K562 (cell line): ENCODE data around the gene AICDA. TPM values are rescaled to one million over a fixed set of nuclear protein-coding genes. Genes with fewer than 3 reads are reported as not detected.

ENCODE experiments used
- ATAC-seq: fragments of 200-7000 bp; cut with Tn5 transposase; 3 replicates; pipeline ENCODE4 v1.9.1; 2020; ENCODE audit warnings: moderate library complexity
- BruUV-seq: library from RNA; stranded (reverse); fragments of 400-500 nt; replicated peaks from 2 replicates; lab custom pipeline; 2021; lab: Mats Ljungman, UMichigan
- CTCF ChIA-PET: fragments of 300-600 bp; formaldehyde crosslinking; extraction: SDS; loops from one replicate; lab custom pipeline; 2021; ENCODE audit warnings: low intra/inter-chr PET ratio; lab: Yijun Ruan, JAX
- POLR2A ChIA-PET: fragments of 300-600, 350-650 bp; sonication (Branson Sonifier 250); formaldehyde crosslinking; extraction: SDS; loops from one replicate; lab custom pipeline; 2021; ENCODE audit warnings: antibody characterized with exemption, inconsistent platforms; lab: Yijun Ruan, JAX
- DNase-seq, 4 experiments: peaks; one replicate each; pipeline versions ENCODE4 v3.0.0 to v3.0.0-alpha.2; 2011 to 2018; ENCODE audit warnings: low spot score in 3 of 4, mixed read lengths in 3 of 4; ENCODE audit errors: extremely low read depth in 1 of 4
- FAIRE-seq: peaks from 2 replicates; lab custom pipeline; 2011; peaks lifted over from hg19 to GRCh38; lab: Jason Lieb, UNC
- H2AFZ ChIP-seq: 2 replicates; pipeline ENCODE4 v1.6.0; 2011; ENCODE audit warnings: low read depth, low read length, control low read depth, inconsistent platforms
- H3K27ac ChIP-seq: fragments of 200-600 bp; 3 replicates; pipeline ENCODE4 v1.8.0; 2011; ENCODE audit warnings: low read depth, mild to moderate bottlenecking, control low read depth, inconsistent platforms, low read length, moderate library complexity, mixed read lengths; ENCODE audit errors: extremely low read depth
- H3K27me3 ChIP-seq, 2 experiments: fragments of 300-600 bp in 1 of 2; 2 replicates in 1 of 2; 3 replicates in 1 of 2; pipeline versions ENCODE4 v1.6.0 to v1.8.0; 2011; ENCODE audit warnings: inconsistent platforms in 2 of 2, low read length in 2 of 2, mild to moderate bottlenecking in 1 of 2, mixed read lengths in 1 of 2, moderate library complexity in 1 of 2; ENCODE audit not compliant: control insufficient read depth in 2 of 2, insufficient read depth in 2 of 2
- H3K36me3 ChIP-seq: fragments of 300-600 bp; 3 replicates; pipeline ENCODE4 v1.8.0; 2011; ENCODE audit warnings: mild to moderate bottlenecking, low read length, inconsistent platforms; ENCODE audit not compliant: control insufficient read depth, insufficient read depth
- H3K4me1 ChIP-seq, 2 experiments: fragments of 200-600 bp in 1 of 2; replicated peaks in 1 of 2; 2 replicates in 1 of 2; 3 replicates in 1 of 2; pipeline versions ENCODE4 v1.5.1 to v1.8.0; 2011; ENCODE audit warnings: inconsistent platforms in 2 of 2, low read length in 2 of 2, mild to moderate bottlenecking in 1 of 2, mixed read lengths in 1 of 2, moderate library complexity in 1 of 2; ENCODE audit not compliant: control insufficient read depth in 2 of 2, insufficient read depth in 2 of 2
- H3K4me2 ChIP-seq: 2 replicates; pipeline ENCODE4 v1.6.1; 2011; ENCODE audit warnings: low read length, control low read depth, inconsistent platforms, mixed read lengths; ENCODE audit not compliant: insufficient read depth
- H3K4me3 ChIP-seq: fragments of 200-600 bp; sonication (generic), shearing (Covaris generic); 2 replicates; pipeline ENCODE4 v1.5.1; 2016; ENCODE audit warnings: control low read depth, inconsistent platforms
- H3K79me2 ChIP-seq: fragments of 200-600 bp; 3 replicates; pipeline ENCODE4 v1.8.0; 2011; ENCODE audit warnings: low read length, inconsistent platforms; ENCODE audit not compliant: control insufficient read depth, insufficient read depth
- H3K9ac ChIP-seq, 2 experiments: 2 replicates each; pipeline versions ENCODE4 v1.6.0 to v1.6.1; 2011; ENCODE audit warnings: low read depth in 2 of 2, low read length in 2 of 2, control low read depth in 1 of 2, inconsistent platforms in 1 of 2, mild to moderate bottlenecking in 1 of 2, mixed read lengths in 1 of 2; ENCODE audit not compliant: insufficient read depth in 1 of 2
- H3K9me1 ChIP-seq: one replicate; pipeline ENCODE4 v1.6.0; 2011; ENCODE audit warnings: inconsistent platforms, mild to moderate bottlenecking, low read length, moderate library complexity; ENCODE audit not compliant: control insufficient read depth, insufficient read depth
- H3K9me3 ChIP-seq: replicated peaks from 2 replicates; pipeline ENCODE4 v1.5.1; 2011; ENCODE audit warnings: low read depth, low read length, inconsistent platforms; ENCODE audit not compliant: control insufficient read depth, insufficient read depth
- H4K20me1 ChIP-seq: replicated peaks from 2 replicates; pipeline ENCODE4 v1.6.1; 2011; ENCODE audit warnings: low read length, inconsistent platforms, mixed read lengths; ENCODE audit not compliant: control insufficient read depth, insufficient read depth
- BRD9 ChIP-seq: fragments of 450-650 bp; IDR thresholded peaks from 2 replicates; pipeline ENCODE4 v1.6.1; 2018; ENCODE audit warnings: low read depth; ENCODE audit not compliant: partially characterized antibody
- CBFA2T3 ChIP-seq: fragments of 450-650 bp; IDR thresholded peaks from 2 replicates; pipeline ENCODE4 v1.6.1; 2017
- EGR1 ChIP-seq: fragments of 450-650 bp; conservative IDR thresholded peaks from 2 replicates; pipeline ENCODE4 v1.6.1; 2017; ENCODE audit warnings: mild to moderate bottlenecking
- JUNB ChIP-seq: fragments of 450-650 bp; formaldehyde crosslinking; conservative IDR thresholded peaks from 2 replicates; pipeline ENCODE4 v1.4.0; 2020; ENCODE audit warnings: mild to moderate bottlenecking
- SAFB ChIP-seq: fragments of 200-400 bp; formaldehyde crosslinking; IDR thresholded peaks from 2 replicates; pipeline ENCODE4 v1.6.1; 2017; ENCODE audit warnings: low read depth, low read length, borderline replicate concordance
- SP2 ChIP-seq: IDR thresholded peaks from 2 replicates; pipeline ENCODE4 v1.6.1; 2011; ENCODE audit warnings: mild to moderate bottlenecking, low read depth, low read length, moderate library complexity; ENCODE audit not compliant: poor library complexity, severe bottlenecking; ENCODE audit errors: extremely low read depth
- TCF7 ChIP-seq: sonication (generic); IDR thresholded peaks from 2 replicates; pipeline ENCODE4 v1.6.1; 2016; ENCODE audit warnings: antibody characterized with exemption, borderline replicate concordance
- ZNF217 ChIP-seq: sonication (generic); formaldehyde crosslinking; IDR thresholded peaks from 2 replicates; pipeline ENCODE4 v1.8.0; 2022; ENCODE audit warnings: mild to moderate bottlenecking, missing genetic modification reagents
- ZNF280A ChIP-seq: fragments of 450-650 bp; IDR thresholded peaks from 2 replicates; pipeline ENCODE4 v1.6.1; 2018; ENCODE audit warnings: mild to moderate bottlenecking, low read depth; ENCODE audit not compliant: partially characterized antibody
- ZNF57 ChIP-seq: fragments of 450-650 bp; formaldehyde crosslinking; IDR thresholded peaks from 2 replicates; pipeline ENCODE4 v1.4.0; 2020; ENCODE audit warnings: mild to moderate bottlenecking, moderate library complexity
- ZNF699 ChIP-seq: fragments of 250-450 bp; sonication (Bioruptor Pico); IDR thresholded peaks from 2 replicates; pipeline ENCODE4 v1.8.0; 2021; ENCODE audit warnings: mild to moderate bottlenecking, moderate library complexity; ENCODE audit not compliant: insufficient replicate concordance
- ZNF76 ChIP-seq: fragments of 250-450 bp; sonication (Bioruptor Pico); IDR thresholded peaks from 2 replicates; pipeline ENCODE4 v1.4.0; 2020; ENCODE audit warnings: mild to moderate bottlenecking, moderate library complexity, borderline replicate concordance
- ZNF79 ChIP-seq: fragments of 250-450 bp; sonication (Bioruptor Pico); IDR thresholded peaks from 2 replicates; pipeline ENCODE4 v1.4.0; 2020; ENCODE audit warnings: low read depth, mild to moderate bottlenecking, moderate library complexity
- WGBS: fragments of 100-300 bp; shearing (Covaris generic); methylation state at CpG from one replicate; pipeline ENCODE4 v1.1.6; 2016; ENCODE audit warnings: low coverage, mixed read lengths; ENCODE audit not compliant: insufficient coverage; ENCODE audit errors: missing lambda C conversion rate; 5-methylcytosine and 5-hydroxymethylcytosine counted together
- in situ Hi-C: fragments of 300-500 bp; cut with MboI; formaldehyde crosslinking; loops from 4 replicates; pipeline ENCODE4 v1.15.0; 2018; ENCODE audit warnings: inconsistent platforms, mixed read lengths
- intact Hi-C: fragments of 100-400 bp; cut with micrococcal nuclease; formaldehyde crosslinking; loops from 2 replicates; pipeline ENCODE4 v1.14.2; 2022
- polyA plus RNA-seq, 8 experiments: library from polyadenylated mRNA; depleted of rRNA in 4 of 8; stranded (reverse) in 5 of 8; unstranded in 3 of 8; fragments of >200 nt; fragmentation: Nextera tagmentation in 2 of 8; fragmentation: Illumina TruSeq in 1 of 8; extraction: Ambion mirVana in 2 of 8; extraction: Trizol in 1 of 8; gene quantifications; 2 replicates each; pipeline versions ENCODE4 v1.2.1 to v1.2.3, GENCODE V29; 2011 to 2014; ENCODE audit warnings: inconsistent platforms in 1 of 8, missing spikeins in 1 of 8
- total RNA-seq, 7 experiments: library from RNA; depleted of rRNA in 6 of 7; stranded (reverse); fragments of >200 nt in 6 of 7; fragmentation: Illumina TruSeq in 2 of 7; extraction: Trizol in 2 of 7; gene quantifications; 2 replicates each; pipeline versions ENCODE4 v1.2.1 to v1.2.3, GENCODE V29; 2011 to 2021; ENCODE audit warnings: low replicate concordance in 1 of 7

The AICDA gene
- total and polyA plus RNA-seq, 9 of the 15 experiments (the other 6 are each of a cell fraction or from before 2014, with no cell fraction given): not detected

- TF ChIP-seq EGR1 (no peak), BRD9 (no peak), SAFB (no peak), ZNF280A (no peak), CBFA2T3 (no peak), JUNB (no peak), ZNF79 (CRISPR knock-in tag) (no peak), ZNF57 (CRISPR knock-in tag) (no peak), SP2 (no peak), ZNF699 (CRISPR knock-in tag) (no peak), TCF7 (no peak), ZNF76 (CRISPR knock-in tag) (no peak), ZNF217 (CRISPR knock-in tag) (no peak)
- TF ChIP-seq, all 486 proteins: peak for 0
- no TSS peak for BruUV-seq
- DNase-seq (no peak), ATAC-seq (no peak), FAIRE-seq (no peak)
- H3K79me2 ChIP-seq: no peaks in the 10 kb centered on the region
- no peak overlapping the region for H3K4me2 ChIP-seq
- H3K36me3 ChIP-seq: no peaks in the 10 kb centered on the region
- H3K4me1 ChIP-seq: no peaks in the 10 kb centered on the region
- no peak overlapping the region for H3K4me3 ChIP-seq
- in situ Hi-C loops (no loop called here), intact Hi-C loops (no loop called here)
- H3K9me1 ChIP-seq: no peaks in the 10 kb centered on the region
- POLR2A ChIA-PET: no interaction called here
- no peak overlapping the region for H3K27ac ChIP-seq
- H2AFZ ChIP-seq: no peak overlapping the region
- H3K9me3 ChIP-seq: no peaks in the 10 kb centered on the region
- WGBS: under 1% methylated on average over 10 of the region's 10 CpGs
- no peak overlapping the region for H3K9ac ChIP-seq
- H4K20me1 ChIP-seq: no peaks in the 10 kb centered on the region
- CTCF ChIA-PET: no interaction called here
- peaks cover 0 to 6% of the 10 kb centered on the region in 2 experiments; a peak in 2 of 5 replicates for H3K27me3 ChIP-seq
Measured at GRCh38 chr12:8590842-8591545, 21.7 kb downstream of the AICDA start.
